ENCODE data around the gene ACSM3. TPM values are rescaled to one million over a fixed set of nuclear protein-coding genes. Genes with fewer than 3 reads are reported as not detected.
"Not testable (repeated sequence)": the region's sequence is repeated elsewhere in the genome, so short reads cannot be mapped to it uniquely, and the experiment has no call there.

ACSM3 gene
- total RNA-seq, 1 donor from 2014 or later: 1.9 TPM

DNA sequence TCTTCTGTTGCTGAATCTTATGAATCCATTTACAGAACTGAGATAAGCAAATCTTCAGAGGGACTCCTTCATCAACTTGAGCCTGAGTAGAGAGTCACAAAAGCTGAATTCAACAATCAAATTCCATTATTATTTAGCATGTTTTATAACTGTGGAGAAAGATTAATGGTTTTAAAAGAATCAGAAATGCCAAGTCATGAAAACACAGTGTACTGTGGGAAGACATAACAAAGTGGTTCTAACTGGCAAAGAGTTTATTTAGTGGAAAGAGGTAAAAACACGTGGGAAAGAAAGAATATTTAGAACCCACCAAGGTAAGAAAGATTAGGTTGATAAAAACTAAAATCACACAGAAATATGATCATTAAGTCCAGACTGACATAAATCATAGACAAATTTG lies 37.5 kb downstream of the ACSM3 start:
- Mint-ChIP-seq H3K9me3 (no peaks in the 10 kb centered on the region), H3K27ac (no peak overlapping the region), H3K27me3 (ENCODE audit: insufficient read depth) (no peaks in the 10 kb centered on the region), H3K36me3 (ENCODE audit: low read depth) (peaks cover 10% of the 10 kb centered on the region), H3K4me1 (ENCODE audit: low read depth) (peaks cover 14% of the 10 kb centered on the region), H3K4me3 (no peak overlapping the region)
- intact Hi-C loops (cut with micrococcal nuclease): loop anchor here (2.0 kb wide), 1 partner anchor 50 kb away; no protein-coding TSS in a partner anchor
- DNase-seq (ENCODE audit: low spot score): no peak

- H3K4me3 Mint-ChIP-seq: no peak overlapping the region
- no peaks in the 10 kb centered on the region for H3K9me3 Mint-ChIP-seq
- DNase-seq (ENCODE audit: low spot score): no peak
- peaks cover 20% of the 10 kb centered on the region for H3K4me1 Mint-ChIP-seq (ENCODE audit: low read depth)
- no peaks in the 10 kb centered on the region for H3K27me3 Mint-ChIP-seq (ENCODE audit: insufficient read depth)
- H3K27ac Mint-ChIP-seq: no peak overlapping the region
- H3K36me3 Mint-ChIP-seq (ENCODE audit: low read depth): peaks cover 4% of the 10 kb centered on the region
- intact Hi-C loops (cut with micrococcal nuclease): no loop called here
Observed at GRCh38 chr16:20803192-20803560, 39.4 kb downstream of the ACSM3 start.

GRCh38 chr16:20803561-20804214 lies 39.9 kb downstream of the ACSM3 start:
- intact Hi-C loops (cut with micrococcal nuclease): no loop called here
- H3K4me3 Mint-ChIP-seq: no peak overlapping the region
- no peak for DNase-seq (ENCODE audit: low spot score)
- no peaks in the 10 kb centered on the region for H3K9me3 Mint-ChIP-seq
- peaks cover 5% of the 10 kb centered on the region for H3K36me3 Mint-ChIP-seq (ENCODE audit: low read depth)
- peaks cover 18% of the 10 kb centered on the region for H3K4me1 Mint-ChIP-seq (ENCODE audit: low read depth)
- H3K27ac Mint-ChIP-seq: no peak overlapping the region
- H3K27me3 Mint-ChIP-seq (ENCODE audit: insufficient read depth): no peaks in the 10 kb centered on the region

DNA sequence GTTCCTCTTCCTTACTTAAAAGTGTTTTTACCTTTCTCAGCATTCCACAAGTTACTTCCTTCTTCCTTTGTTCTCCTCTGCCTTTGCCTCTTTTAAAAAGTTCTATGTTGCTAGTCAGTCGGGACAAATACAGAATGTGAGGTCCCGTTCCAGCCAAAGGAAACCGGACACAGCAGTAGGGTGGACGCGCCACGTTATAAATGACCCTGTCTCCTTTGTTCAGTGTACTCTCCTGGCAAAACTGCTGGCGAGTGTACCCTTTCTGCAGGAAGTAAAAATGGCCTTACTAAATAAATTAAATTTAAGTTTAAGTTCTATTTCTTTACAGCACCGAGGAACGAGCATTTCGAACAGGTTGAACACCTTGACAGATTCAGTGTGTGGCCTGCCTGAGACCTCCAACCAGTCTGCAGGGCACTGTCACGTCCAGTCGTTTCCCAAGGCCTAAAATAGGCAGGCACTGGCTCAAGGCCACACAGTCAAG lies 41.9 kb downstream of the ACSM3 start:
- DNase-seq (ENCODE audit: low spot score); H3K27me3 Mint-ChIP-seq (ENCODE audit: insufficient read depth); H3K9me3 Mint-ChIP-seq; H3K36me3 Mint-ChIP-seq (ENCODE audit: low read depth): not testable (repeated sequence)
- peak overlapping the region; percentile 46 for H3K27ac Mint-ChIP-seq
- intact Hi-C loops (cut with micrococcal nuclease): loop anchor here (1.0 to 5.0 kb wide), 7 partner anchors 17 to 353 kb away; partner anchors contain the start of genes DCUN1D3, LDAF1, LYRM1 and THUMPD1
- peak overlapping the region; percentile 98 for H3K4me3 Mint-ChIP-seq
- H3K4me1 Mint-ChIP-seq (ENCODE audit: low read depth): peaks cover 26% of the 10 kb centered on the region

DNA sequence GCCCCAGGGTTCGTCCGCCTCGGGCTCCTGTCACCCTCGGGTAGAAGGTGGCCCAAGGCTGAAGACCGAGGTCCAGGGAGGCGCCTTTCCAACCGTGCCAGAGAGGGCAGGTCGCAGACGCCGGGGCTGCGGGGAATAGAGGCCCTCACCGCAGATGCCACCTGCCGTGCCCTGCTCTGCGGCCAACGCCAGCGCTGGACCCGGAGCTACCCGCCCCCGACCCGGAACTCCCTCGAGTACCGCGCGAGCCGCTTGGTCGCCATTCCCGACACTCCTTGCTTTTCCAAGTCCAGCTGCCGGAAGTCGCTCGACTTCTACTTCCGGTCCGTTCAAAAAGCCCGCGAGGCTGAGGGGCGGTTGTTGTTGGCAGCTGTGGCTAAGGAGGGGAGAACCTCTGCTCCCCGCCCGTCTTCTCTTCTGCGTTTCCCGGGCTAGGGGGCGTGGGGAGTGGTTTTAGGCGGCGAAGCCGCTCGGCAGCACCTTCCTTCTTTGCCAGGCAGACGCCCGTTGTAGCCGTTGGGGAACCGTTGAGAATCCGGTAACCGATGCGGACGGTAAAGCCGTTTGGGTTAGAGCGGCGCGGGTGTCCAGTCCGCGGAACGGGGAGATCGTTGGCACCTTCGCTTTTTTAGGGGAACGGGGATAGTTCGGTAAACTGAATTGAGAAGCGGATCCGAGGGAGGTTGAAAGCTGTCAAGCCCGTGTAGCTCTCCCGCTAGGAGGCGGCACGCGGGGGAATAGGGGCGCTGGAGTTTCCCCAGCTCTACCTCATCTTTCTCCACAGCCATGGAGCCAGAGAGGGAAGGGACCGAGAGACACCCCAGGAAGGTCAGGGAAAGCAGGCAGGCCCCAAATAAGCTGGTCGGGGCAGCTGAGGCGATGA lies 42.6 kb downstream of the ACSM3 start, which contains the start of the genes ERI2 and REXO5:
Gene ERI2, minus strand, starts transcription at position 305 of the 883 bp plus-strand sequence. Its CDS starts 42 bp downstream, at position 263.
Gene REXO5, plus strand, starts transcription at position 360 of the 883 bp plus-strand sequence. Its CDS starts 427 bp downstream, at position 787.
- Mint-ChIP-seq H3K27ac (peak within 1 kb of the TSS; percentile 96), H3K4me1 (ENCODE audit: low read depth) (peaks cover 31% of the 10 kb centered on the region), H3K4me3 (peak within 1 kb of the TSS; percentile 98), H3K36me3 (ENCODE audit: low read depth) (peaks cover 8% of the 10 kb centered on the region), H3K27me3 (ENCODE audit: insufficient read depth) (no peaks in the 10 kb centered on the region), H3K9me3 (no peaks in the 10 kb centered on the region)
- intact Hi-C loops (cut with micrococcal nuclease): loop anchor here (1.0 to 5.0 kb wide), 7 partner anchors 16 to 352 kb away; partner anchors contain the start of genes DCUN1D3, LDAF1, LYRM1 and THUMPD1
- peak; percentile 71 for DNase-seq (ENCODE audit: low spot score)

GRCh38 chr16:20807862-20808261 lies 44.0 kb downstream of the ACSM3 start:
- Mint-ChIP-seq H3K9me3 (no peaks in the 10 kb centered on the region), H3K4me3 (peak overlapping the region; percentile 98), H3K27me3 (ENCODE audit: insufficient read depth) (no peaks in the 10 kb centered on the region), H3K4me1 (ENCODE audit: low read depth) (peaks cover 31% of the 10 kb centered on the region), H3K27ac (peak overlapping the region; percentile 76), H3K36me3 (ENCODE audit: low read depth) (peaks cover 8% of the 10 kb centered on the region)
- DNase-seq (ENCODE audit: low spot score): no peak
- intact Hi-C loops (cut with micrococcal nuclease): loop anchor here (2.0 to 5.0 kb wide), 4 partner anchors 15 to 351 kb away; partner anchors contain the start of gene LDAF1

GRCh38 chr16:20811889-20812439 lies 48.1 kb downstream of the ACSM3 start:
- no peak overlapping the region for H3K4me3 Mint-ChIP-seq
- H3K36me3 Mint-ChIP-seq (ENCODE audit: low read depth): peaks cover 18% of the 10 kb centered on the region
- peaks cover 43% of the 10 kb centered on the region for H3K4me1 Mint-ChIP-seq (ENCODE audit: low read depth)
- no peaks in the 10 kb centered on the region for H3K9me3 Mint-ChIP-seq
- DNase-seq (ENCODE audit: low spot score): no peak
- intact Hi-C loops (cut with micrococcal nuclease): no loop called here
- H3K27ac Mint-ChIP-seq: no peak overlapping the region
- H3K27me3 Mint-ChIP-seq (ENCODE audit: insufficient read depth): no peaks in the 10 kb centered on the region

GRCh38 chr16:20812510-20812909 lies 48.7 kb downstream of the ACSM3 start:
- Mint-ChIP-seq H3K9me3 (no peaks in the 10 kb centered on the region), H3K27ac (no peak overlapping the region), H3K4me1 (ENCODE audit: low read depth) (peaks cover 40% of the 10 kb centered on the region), H3K4me3 (no peak overlapping the region), H3K36me3 (ENCODE audit: low read depth) (peaks cover 21% of the 10 kb centered on the region), H3K27me3 (ENCODE audit: insufficient read depth) (no peaks in the 10 kb centered on the region)
- DNase-seq (ENCODE audit: low spot score): no peak
- intact Hi-C loops (cut with micrococcal nuclease): no loop called here

- H3K27me3 Mint-ChIP-seq (ENCODE audit: insufficient read depth): no peaks in the 10 kb centered on the region
- H3K9me3 Mint-ChIP-seq: no peaks in the 10 kb centered on the region
- intact Hi-C loops (cut with micrococcal nuclease): no loop called here
- H3K4me1 Mint-ChIP-seq (ENCODE audit: low read depth): peaks cover 23% of the 10 kb centered on the region
- DNase-seq (ENCODE audit: low spot score): no peak
- peaks cover 25% of the 10 kb centered on the region for H3K36me3 Mint-ChIP-seq (ENCODE audit: low read depth)
- H3K27ac Mint-ChIP-seq: no peak overlapping the region
- no peak overlapping the region for H3K4me3 Mint-ChIP-seq
Observed at GRCh38 chr16:20814784-20815183, 51.0 kb downstream of the ACSM3 start.

- Mint-ChIP-seq H3K4me3 (no peak overlapping the region), H3K27ac (no peak overlapping the region), H3K27me3 (ENCODE audit: insufficient read depth) (no peaks in the 10 kb centered on the region), H3K4me1 (ENCODE audit: low read depth) (peaks cover 28% of the 10 kb centered on the region), H3K9me3 (no peaks in the 10 kb centered on the region), H3K36me3 (ENCODE audit: low read depth) (peaks cover 36% of the 10 kb centered on the region)
- intact Hi-C loops (cut with micrococcal nuclease): no loop called here
- no peak for DNase-seq (ENCODE audit: low spot score)
Observed at GRCh38 chr16:20818929-20819585, 55.2 kb downstream of the ACSM3 start.

GRCh38 chr16:20821682-20822081 lies 57.9 kb downstream of the ACSM3 start:
- no peaks in the 10 kb centered on the region for H3K27me3 Mint-ChIP-seq (ENCODE audit: insufficient read depth)
- intact Hi-C loops (cut with micrococcal nuclease): loop anchor here (2.0 kb wide), 1 partner anchor 15 kb away; the partner anchor contains the start of genes ERI2 and REXO5

More at GRCh38 chr16:20821682-20822081, 57.9 kb downstream of the ACSM3 start:
- H3K27ac Mint-ChIP-seq: no peak overlapping the region
- H3K4me1 Mint-ChIP-seq (ENCODE audit: low read depth): peaks cover 16% of the 10 kb centered on the region
- DNase-seq (ENCODE audit: low spot score): no peak
- peaks cover 34% of the 10 kb centered on the region for H3K36me3 Mint-ChIP-seq (ENCODE audit: low read depth)
- H3K4me3 Mint-ChIP-seq: no peak overlapping the region
- H3K9me3 Mint-ChIP-seq: no peaks in the 10 kb centered on the region

All from activated T-helper 1 cell treated with anti-CD3 and anti-CD28 coated beads, Interleukin-12 subunit alpha, Interleukin-12 subunit beta, Interleukin-2, Interleukin-4 antibody, amounts not matched to agents 30 ng/mL and 10 ng/mL and 1 ng/mL, durations not matched to agents 14 hours and 24 hours and 36 hours (primary cell).